HG03469 (cell line): Measurements from ENCODE around the gene PDIA5.

Experiments
- ATAC-seq: cut with Tn5 transposase; IDR thresholded peaks from one replicate; pipeline ENCODE4 v1.9.1; 2021; ENCODE audit warnings: mild to moderate bottlenecking, moderate library complexity, moderate number of reproducible peaks; ENCODE audit not compliant: unreplicated experiment

PDIA5 gene

GRCh38 chr3:123090728-123091531 is 24.1 kb downstream of the PDIA5 start:
- ATAC-seq: no peak

GRCh38 chr3:123092243-123092642 is 25.4 kb downstream of the PDIA5 start:
- ATAC-seq: no peak

GRCh38 chr3:123093696-123094095 is 26.9 kb downstream of the PDIA5 start:
- ATAC-seq: no peak

- no peak for ATAC-seq
These were observed 27.9 kb downstream of the PDIA5 start for GRCh38 chr3:123094516-123095313.

- ATAC-seq: no peak
These were observed 29.3 kb downstream of the PDIA5 start for GRCh38 chr3:123096126-123096525.

- no peak for ATAC-seq
These were observed 29.9 kb downstream of the PDIA5 start for GRCh38 chr3:123096731-123097130.

GRCh38 chr3:123098426-123099330 is 31.9 kb downstream of the PDIA5 start:
- no peak for ATAC-seq

- no peak for ATAC-seq
These were observed 32.7 kb downstream of the PDIA5 start for GRCh38 chr3:123099331-123100192.

GRCh38 chr3:123100193-123100776 is 33.5 kb downstream of the PDIA5 start:
- no peak for ATAC-seq

- ATAC-seq: no peak
These were observed 35.4 kb downstream of the PDIA5 start for GRCh38 chr3:123102249-123102648.

GRCh38 chr3:123102826-123103225 is 36.0 kb downstream of the PDIA5 start:
- no peak for ATAC-seq

- ATAC-seq: no peak
These were observed 37.7 kb downstream of the PDIA5 start for GRCh38 chr3:123104550-123104949.

GRCh38 chr3:123105201-123106189 is 38.7 kb downstream of the PDIA5 start:
- no peak for ATAC-seq

GRCh38 chr3:123110282-123110975 is 43.6 kb downstream of the PDIA5 start:
- no peak for ATAC-seq

GRCh38 chr3:123110976-123111615 is 44.3 kb downstream of the PDIA5 start:
- ATAC-seq: no peak

- ATAC-seq: no peak
These were observed 44.8 kb downstream of the PDIA5 start for GRCh38 chr3:123111640-123112039.

GRCh38 chr3:123112232-123112631 is 45.4 kb downstream of the PDIA5 start:
- ATAC-seq: no peak
